Measurements from ENCODE around the gene YWHAE. TPM values are rescaled to one million over a fixed set of nuclear protein-coding genes. Genes with fewer than 3 reads are reported as not detected.

YWHAE gene
- polyA plus RNA-seq, 1 donor from 2014 or later, result 54.4 TPM

DNA sequence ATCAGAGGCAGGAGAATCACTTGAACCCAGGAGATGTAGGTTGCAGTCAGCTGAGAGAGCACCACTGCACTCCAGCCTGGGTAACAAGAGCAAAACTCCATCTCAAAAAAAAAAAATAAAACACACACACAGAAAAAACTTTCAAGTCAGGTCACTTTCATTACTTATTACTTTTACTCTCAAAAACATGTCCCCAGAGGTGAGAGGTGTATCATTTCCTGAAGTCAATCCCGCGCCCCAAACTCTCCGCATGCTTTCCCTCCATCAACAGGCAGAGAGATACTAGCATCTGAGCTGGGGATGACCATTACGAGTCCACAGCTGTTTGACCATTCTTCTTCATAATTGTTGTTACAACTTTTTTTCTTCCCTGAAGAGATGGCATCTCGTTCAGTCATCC lies 48.7 kb downstream of the YWHAE start:
- H3K4me1 Mint-ChIP-seq, result peaks cover 7 to 11% (median 10%) of the 10 kb centered on the region in 3 donors
- H3K36me3 Mint-ChIP-seq, result peaks cover 4% of the 10 kb centered on the region
- peak overlapping the region in 1 of 3 donors; percentile 80 for H3K27ac Mint-ChIP-seq
- no peaks in the 10 kb centered on the region for H3K27me3 Mint-ChIP-seq
- H3K4me3 Mint-ChIP-seq, result no peak overlapping the region
- H3K9me3 Mint-ChIP-seq, result no peaks in the 10 kb centered on the region

DNA sequence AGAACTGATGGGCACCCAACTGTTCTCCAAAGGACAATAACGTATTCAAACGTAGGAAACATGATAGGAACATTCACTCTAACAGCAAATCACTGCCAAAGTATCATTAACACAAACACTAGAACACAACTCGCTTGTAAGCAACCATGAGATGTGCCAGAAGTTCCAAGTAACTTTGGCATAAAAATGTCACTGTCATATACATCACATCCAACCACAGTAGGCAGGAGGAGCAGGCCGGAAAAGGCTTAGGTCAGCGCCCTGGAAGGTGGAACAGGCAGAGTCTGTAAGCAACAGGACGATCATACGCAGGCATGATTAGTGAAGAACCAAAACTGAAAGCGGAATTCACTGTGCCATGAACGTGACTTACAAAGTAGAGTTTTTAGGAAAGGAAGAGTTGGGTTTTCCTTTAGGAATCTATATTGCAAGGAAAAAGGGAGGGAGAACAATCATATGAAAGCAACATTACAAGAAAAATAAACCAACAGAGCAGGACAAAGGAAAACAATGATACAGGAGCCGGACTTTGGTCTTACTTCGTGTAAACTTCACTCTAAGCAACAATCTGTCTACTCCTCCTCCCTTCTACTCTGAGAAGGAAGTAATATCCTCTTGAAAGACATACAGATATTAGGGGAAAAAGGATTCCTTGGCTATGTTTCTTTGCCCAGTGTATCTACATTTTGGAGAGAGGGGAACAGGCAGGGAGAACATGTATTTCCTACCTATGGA lies 52.3 kb downstream of the YWHAE start:
- Mint-ChIP-seq H3K27ac (peak overlapping the region; percentile 13 to 90 (median 79)), H3K9me3 (no peaks in the 10 kb centered on the region), H3K27me3 (no peaks in the 10 kb centered on the region), H3K4me3 (peak overlapping the region in 2 of 4 donors; percentile 44 to 86), H3K36me3 (peaks cover 2% of the 10 kb centered on the region), H3K4me1 (peaks cover 13 to 25% (median 16%) of the 10 kb centered on the region in 3 donors)

DNA sequence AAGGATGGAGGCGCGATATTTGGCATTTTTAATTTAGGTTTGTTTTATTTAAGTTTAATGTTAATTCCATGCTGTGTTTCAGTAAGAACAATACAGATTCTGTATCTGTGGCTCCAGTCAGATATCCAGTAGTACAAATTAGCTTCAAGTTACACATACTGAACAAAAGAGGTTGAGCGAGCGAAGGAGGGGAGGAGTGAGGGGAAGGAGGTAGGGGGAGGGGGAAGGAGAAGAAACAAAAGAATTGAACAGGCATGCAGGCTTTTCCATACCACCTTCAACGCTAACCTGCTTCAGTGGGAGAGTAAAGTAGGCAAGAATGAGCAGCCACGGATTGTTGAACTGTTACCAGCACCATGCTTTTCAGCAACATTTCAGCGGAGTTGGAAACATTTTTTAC lies 55.5 kb downstream of the YWHAE start:
- Mint-ChIP-seq H3K4me3 (peak overlapping the region in 1 of 4 donors; percentile 76), H3K4me1 (peaks cover 16 to 31% (median 20%) of the 10 kb centered on the region in 3 donors), H3K9me3 (no peaks in the 10 kb centered on the region), H3K36me3 (peaks cover 2% of the 10 kb centered on the region), H3K27me3 (no peaks in the 10 kb centered on the region), H3K27ac (peak overlapping the region in 1 of 3 donors; percentile 39)

DNA sequence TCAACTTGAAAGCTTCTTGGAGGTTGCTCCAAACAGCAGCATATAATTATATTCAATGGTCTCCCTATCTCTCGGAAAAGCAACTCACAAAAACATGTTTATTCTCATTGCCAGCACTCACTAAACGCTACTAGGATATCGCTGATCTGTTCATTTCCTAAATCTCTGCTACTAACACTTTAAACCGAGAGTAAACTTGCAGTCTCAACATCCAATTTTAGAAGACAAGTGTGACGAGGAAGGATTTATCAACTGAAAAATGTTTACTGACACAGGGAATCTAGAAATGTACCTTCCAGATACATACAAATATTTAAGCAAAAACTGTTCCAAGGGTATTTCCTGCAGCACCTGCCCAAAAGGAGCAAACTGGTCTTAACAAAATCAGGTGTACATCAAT lies 56.5 kb downstream of the YWHAE start:
- Mint-ChIP-seq H3K27me3 (no peaks in the 10 kb centered on the region), H3K27ac (peak overlapping the region in 2 of 3 donors; percentile 39 to 84), H3K9me3 (no peaks in the 10 kb centered on the region), H3K36me3 (peaks cover 2% of the 10 kb centered on the region), H3K4me1 (peaks cover 16 to 34% (median 20%) of the 10 kb centered on the region in 3 donors), H3K4me3 (peak overlapping the region in 1 of 4 donors; percentile 33)

DNA sequence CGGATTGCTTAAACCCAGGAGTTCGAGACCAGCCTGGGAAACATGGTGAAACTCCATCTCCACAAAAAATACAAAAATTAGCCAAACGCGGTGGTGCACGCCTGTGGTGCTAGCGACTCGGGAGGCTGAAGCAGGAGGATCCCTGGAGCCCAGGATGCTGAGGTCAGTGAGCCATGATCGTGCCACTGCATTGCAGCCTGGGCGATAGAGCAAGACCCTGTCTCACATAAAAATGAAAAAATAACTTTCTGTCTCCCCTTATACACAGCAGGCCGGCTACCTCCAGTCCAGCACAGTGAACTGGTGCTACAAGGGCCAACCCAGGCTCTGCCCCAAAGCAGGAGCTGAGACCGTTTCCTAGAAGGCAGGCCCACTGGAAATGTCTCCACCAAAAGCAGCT lies 59.7 kb downstream of the YWHAE start:
- Mint-ChIP-seq H3K36me3 (peaks cover 2% of the 10 kb centered on the region), H3K4me1 (peaks cover 7 to 30% (median 13%) of the 10 kb centered on the region in 3 donors), H3K27me3 (no peaks in the 10 kb centered on the region), H3K9me3 (no peaks in the 10 kb centered on the region), H3K27ac (no peak overlapping the region), H3K4me3 (no peak overlapping the region)

DNA sequence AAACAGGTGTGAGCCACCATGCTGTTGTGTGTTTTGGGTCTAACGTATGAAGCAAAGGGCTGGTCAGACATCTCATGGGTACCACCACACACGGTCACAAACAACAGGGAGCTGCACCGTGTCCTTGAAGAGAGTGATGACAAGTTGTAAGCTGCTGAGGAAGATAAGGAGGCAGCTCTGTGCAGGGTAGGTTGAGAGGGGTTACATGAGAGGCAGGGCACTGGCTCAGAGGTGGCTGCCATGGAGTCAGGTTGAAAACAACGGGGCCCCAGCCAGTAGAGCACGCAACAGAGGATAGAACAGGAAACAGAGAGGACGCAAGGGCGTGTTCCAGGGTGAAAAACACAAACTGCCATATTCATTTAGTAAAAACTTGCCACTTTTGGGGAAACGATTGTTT lies 68.3 kb downstream of the YWHAE start:
- no peak overlapping the region for H3K27ac Mint-ChIP-seq
- H3K27me3 Mint-ChIP-seq, result peaks cover 12% of the 10 kb centered on the region
- H3K4me3 Mint-ChIP-seq, result no peak overlapping the region
- H3K36me3 Mint-ChIP-seq, result no peaks in the 10 kb centered on the region
- peaks cover 4 to 13% (median 9%) of the 10 kb centered on the region in 3 donors for H3K4me1 Mint-ChIP-seq
- no peaks in the 10 kb centered on the region for H3K9me3 Mint-ChIP-seq

DNA sequence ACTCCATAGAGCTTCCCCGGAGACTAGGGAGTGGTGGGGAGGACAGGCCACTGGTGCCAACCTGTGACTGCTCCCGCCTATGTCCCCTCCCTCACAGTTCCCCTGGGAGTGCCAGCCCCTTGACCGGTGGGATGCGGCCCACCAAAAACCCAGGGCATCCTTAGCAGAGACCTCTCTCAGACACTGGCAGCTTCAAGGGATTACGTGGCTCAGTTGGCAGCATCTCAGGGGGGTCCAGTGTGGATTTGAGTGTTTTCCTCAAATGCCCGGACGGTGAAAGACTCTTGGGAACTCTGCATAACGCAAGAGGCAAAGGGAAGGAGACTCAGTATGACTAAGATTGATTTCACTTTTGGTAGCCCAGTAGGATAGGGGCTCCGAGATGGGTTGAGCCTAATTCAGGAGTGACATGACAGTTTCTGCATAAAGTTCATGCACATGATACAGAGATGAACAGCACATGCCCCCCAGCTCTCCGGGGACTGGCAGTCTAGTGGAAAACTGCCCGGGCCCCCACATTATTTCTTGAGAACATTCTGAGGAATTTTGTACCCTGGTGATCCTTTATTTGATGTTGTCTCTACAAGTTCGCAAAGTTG lies 70.2 kb downstream of the YWHAE start:
- no peaks in the 10 kb centered on the region for H3K36me3 Mint-ChIP-seq
- peaks cover 12% of the 10 kb centered on the region for H3K27me3 Mint-ChIP-seq
- peaks cover 4 to 9% (median 7%) of the 10 kb centered on the region in 3 donors for H3K4me1 Mint-ChIP-seq
- no peak overlapping the region for H3K4me3 Mint-ChIP-seq
- no peaks in the 10 kb centered on the region for H3K9me3 Mint-ChIP-seq
- H3K27ac Mint-ChIP-seq, result no peak overlapping the region

DNA sequence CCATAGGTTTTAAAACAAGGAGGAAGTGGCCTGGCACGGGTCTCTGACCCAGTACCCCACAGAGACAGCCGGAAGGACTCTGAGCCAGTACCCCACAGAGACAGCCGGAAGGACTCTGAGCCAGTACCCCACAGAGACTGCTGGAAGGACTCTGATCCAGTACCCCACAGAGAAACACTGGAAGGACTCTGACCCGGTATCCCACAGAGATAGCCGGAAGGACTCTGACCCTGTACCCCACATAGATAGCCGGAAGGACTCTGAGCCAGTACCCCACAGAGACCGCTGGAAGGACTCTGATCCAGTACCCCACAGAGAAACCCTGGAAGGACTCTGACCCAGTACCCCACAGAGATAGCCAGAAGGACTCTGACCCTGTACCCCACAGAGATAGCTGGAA lies 71.6 kb downstream of the YWHAE start:
- Mint-ChIP-seq H3K27me3 (peaks cover 12% of the 10 kb centered on the region), H3K27ac (no peak overlapping the region), H3K9me3 (no peaks in the 10 kb centered on the region)

DNA sequence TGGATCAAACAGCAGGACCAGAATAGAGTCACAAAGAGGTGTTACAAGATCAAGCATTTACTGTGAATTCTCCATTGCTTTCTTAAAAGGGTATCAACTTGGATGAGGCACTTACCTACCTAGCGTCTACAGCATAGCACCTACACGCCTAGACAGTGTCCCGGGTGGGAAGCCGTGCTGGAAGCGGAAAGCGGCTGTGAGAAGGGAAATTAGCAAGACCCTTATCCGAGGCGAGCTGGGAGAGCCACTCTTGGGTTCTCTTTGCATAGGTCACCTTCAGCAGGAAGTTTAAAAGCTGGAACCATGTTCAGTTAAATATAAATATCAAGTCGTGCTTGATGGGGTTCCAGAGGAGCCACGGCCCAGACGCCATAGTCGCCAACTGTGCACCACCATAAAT lies 74.3 kb downstream of the YWHAE start:
- no peaks in the 10 kb centered on the region for H3K36me3 Mint-ChIP-seq

More for the DNA sequence above, 71.6 kb downstream of the YWHAE start:
- Mint-ChIP-seq H3K4me3 (no peak overlapping the region), H3K4me1 (peaks cover 4 to 9% (median 8%) of the 10 kb centered on the region in 3 donors), H3K36me3 (no peaks in the 10 kb centered on the region)

DNA sequence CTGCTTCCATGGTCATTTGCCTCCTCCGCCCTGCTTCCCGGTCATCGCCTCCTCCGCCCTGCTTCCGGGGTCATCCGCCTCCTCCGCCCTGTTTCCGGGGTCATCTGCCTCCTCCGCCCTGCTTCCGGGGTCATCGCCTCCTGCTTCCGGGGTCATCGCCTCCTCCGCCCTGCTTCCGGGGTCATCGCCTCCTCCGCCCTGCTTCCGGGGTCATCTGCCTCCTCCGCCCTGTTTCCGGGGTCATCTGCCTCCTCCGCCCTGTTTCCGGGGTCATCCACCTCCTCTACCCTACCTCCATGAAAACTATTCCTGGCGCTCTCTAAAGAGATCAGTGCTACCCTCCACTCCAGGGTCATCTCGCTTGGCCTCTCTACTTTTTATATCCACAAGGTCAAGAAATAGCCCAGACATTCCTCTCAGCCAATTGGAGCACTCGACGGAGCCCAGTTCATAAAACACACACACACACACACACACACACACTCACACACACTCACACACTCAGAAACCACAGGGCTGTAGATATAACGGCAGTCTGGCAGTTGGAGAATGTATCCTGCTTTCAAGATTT lies 75.7 kb downstream of the YWHAE start:
- Mint-ChIP-seq H3K27me3 (peaks cover 7% of the 10 kb centered on the region), H3K27ac (no peak overlapping the region), H3K4me1 (peaks cover 0 to 2% (median 0%) of the 10 kb centered on the region in 3 donors), H3K4me3 (peak overlapping the region in 2 of 4 donors; percentile 35 to 63), H3K9me3 (no peaks in the 10 kb centered on the region), H3K36me3 (no peaks in the 10 kb centered on the region)

More for the DNA sequence above, 74.3 kb downstream of the YWHAE start:
- Mint-ChIP-seq H3K27me3 (peaks cover 7% of the 10 kb centered on the region), H3K4me1 (peaks cover 0 to 2% (median 0%) of the 10 kb centered on the region in 3 donors), H3K9me3 (no peaks in the 10 kb centered on the region), H3K4me3 (no peak overlapping the region), H3K27ac (no peak overlapping the region)

DNA sequence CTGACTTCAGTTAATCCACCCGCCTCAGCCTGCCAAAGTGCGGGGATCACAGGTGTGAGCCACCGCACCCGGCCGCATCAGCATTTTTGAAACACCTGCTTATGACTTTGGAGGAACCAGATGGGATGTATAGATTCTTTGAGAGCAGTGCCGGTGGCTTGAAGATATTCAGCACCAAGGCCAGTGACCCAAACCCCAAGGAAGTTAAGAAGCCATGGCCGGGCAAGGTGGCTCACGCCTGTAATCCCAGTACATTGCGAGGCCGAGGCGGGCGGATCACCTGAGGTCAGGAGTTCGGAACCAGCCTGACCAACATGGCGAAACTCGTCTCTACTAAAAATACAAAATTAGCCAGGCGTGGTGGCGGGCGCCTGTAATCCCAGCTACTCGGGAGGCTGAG lies 76.7 kb downstream of the YWHAE start:
- H3K27ac Mint-ChIP-seq, result no peak overlapping the region
- H3K27me3 Mint-ChIP-seq, result peaks cover 7% of the 10 kb centered on the region
- H3K9me3 Mint-ChIP-seq, result no peaks in the 10 kb centered on the region
- no peak overlapping the region for H3K4me3 Mint-ChIP-seq
- no peaks in the 10 kb centered on the region for H3K36me3 Mint-ChIP-seq
- peaks cover 0 to 2% (median 0%) of the 10 kb centered on the region in 3 donors for H3K4me1 Mint-ChIP-seq

DNA sequence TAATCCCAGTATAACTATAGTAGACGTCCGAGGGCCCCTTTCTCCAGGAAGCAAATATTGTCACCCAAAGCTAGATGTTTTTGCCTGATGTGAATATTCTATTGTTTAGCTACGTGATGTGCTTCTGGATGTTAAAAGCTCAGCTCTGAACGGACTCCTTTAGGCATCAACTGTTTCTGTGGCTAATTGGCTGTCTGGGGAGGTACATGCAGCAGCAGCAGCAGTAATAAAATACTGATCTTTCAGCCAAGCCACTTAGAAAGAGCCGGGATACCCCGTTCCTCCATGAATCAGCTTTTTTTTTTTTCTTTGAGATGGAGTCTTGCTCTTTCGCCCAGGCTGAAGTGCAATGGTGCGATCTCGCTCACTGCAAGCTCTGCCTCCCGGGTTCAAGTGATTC lies 77.5 kb downstream of the YWHAE start:
- Mint-ChIP-seq H3K27me3 (peaks cover 7% of the 10 kb centered on the region), H3K9me3 (no peaks in the 10 kb centered on the region), H3K27ac (no peak overlapping the region), H3K4me1 (peaks cover 0 to 2% (median 0%) of the 10 kb centered on the region in 3 donors), H3K4me3 (no peak overlapping the region), H3K36me3 (no peaks in the 10 kb centered on the region)

DNA sequence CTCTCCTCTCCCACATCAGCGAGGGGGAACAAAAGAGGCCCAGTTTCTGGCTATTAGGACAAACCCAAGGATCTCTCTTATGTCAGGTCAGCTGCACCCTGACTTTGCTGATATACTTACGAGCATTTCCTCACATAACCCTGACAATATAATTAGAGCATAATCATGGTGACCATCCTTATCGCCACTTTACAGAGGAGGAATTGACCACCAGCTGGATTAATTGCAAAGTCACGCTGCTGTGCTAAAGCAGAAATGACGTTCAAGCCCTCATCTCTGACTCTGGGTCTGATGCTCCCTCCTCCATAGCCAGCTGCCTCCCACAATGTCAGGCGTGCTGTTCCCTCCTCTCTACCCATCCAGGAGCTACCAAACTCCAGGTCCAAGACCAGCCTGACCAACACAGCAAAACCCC lies 78.0 kb downstream of the YWHAE start:
- H3K9me3 Mint-ChIP-seq, result no peaks in the 10 kb centered on the region
- no peaks in the 10 kb centered on the region for H3K36me3 Mint-ChIP-seq
- peaks cover 7% of the 10 kb centered on the region for H3K27me3 Mint-ChIP-seq
- H3K4me1 Mint-ChIP-seq, result peaks cover 0 to 2% (median 0%) of the 10 kb centered on the region in 3 donors
- no peak overlapping the region for H3K27ac Mint-ChIP-seq
- H3K4me3 Mint-ChIP-seq, result no peak overlapping the region

DNA sequence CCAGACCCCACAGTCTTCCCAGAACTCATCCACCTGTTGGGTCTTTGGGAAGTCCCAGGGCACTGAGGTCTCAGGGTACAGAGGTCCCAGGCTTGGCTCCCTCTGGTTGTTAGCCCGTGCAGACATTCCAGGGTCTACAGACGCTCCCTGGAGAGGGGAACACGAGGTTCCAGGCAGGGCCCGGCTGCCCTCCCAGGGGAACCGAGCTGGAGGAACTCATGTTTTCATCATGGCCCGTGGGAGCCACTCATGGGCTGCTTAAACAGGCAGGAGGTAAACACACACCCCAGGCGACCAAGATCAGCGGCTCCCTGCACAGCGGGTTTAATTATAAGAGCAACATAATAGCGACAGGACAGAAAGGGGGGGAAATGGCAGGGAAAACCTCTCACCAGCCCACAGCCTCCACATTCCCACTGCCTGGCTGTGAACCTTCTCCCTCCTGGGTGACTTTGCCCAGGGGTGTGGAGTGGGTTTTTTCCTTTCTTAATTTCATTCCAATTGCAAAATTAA lies 84.1 kb downstream of the YWHAE start:
- H3K27me3 Mint-ChIP-seq, result peaks cover 10% of the 10 kb centered on the region
- H3K4me1 Mint-ChIP-seq, result no peaks in the 10 kb centered on the region
- no peaks in the 10 kb centered on the region for H3K9me3 Mint-ChIP-seq
- H3K4me3 Mint-ChIP-seq, result no peak overlapping the region
- H3K27ac Mint-ChIP-seq, result no peak overlapping the region
- no peaks in the 10 kb centered on the region for H3K36me3 Mint-ChIP-seq

DNA sequence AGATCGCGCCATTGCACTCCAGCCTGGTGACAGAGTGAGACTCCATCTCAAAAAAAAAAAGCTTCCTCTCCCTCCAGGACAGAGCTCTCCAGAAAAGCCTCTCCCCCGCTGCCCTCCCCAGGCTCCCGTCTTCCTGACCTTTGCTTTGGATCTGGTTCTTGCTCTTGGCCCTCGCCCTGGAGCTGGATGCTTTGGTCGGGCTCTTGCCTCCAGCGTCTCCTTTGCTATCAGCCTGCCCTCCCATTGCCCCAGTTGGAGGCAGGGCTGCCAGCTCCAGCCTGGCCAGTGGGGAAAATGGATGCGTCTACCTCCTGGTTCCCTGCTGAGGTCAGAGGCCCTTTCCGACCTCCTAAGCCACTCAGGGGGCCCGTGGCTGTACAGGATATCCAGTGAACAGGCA lies 84.6 kb downstream of the YWHAE start:
- no peaks in the 10 kb centered on the region for H3K9me3 Mint-ChIP-seq
- no peaks in the 10 kb centered on the region for H3K36me3 Mint-ChIP-seq
- H3K27me3 Mint-ChIP-seq, result peaks cover 7% of the 10 kb centered on the region
- H3K4me1 Mint-ChIP-seq, result no peaks in the 10 kb centered on the region
- H3K4me3 Mint-ChIP-seq, result peak overlapping the region in 1 of 4 donors; percentile 73
- H3K27ac Mint-ChIP-seq, result no peak overlapping the region
